ACC112 (cell line): ENCODE results near the gene DNER.

Experiments used
- H2AFZ ChIP-seq: fragments of 200-600 bp; sonication (generic); one replicate; pipeline ENCODE4 v1.6.0; 2017; ENCODE audit warnings: antibody characterized with exemption, low read length; ENCODE audit not compliant: unreplicated experiment
- H3K27ac ChIP-seq: fragments of 200-600 bp; sonication (generic); 2 replicates; pipeline ENCODE4 v1.5.1; 2014; ENCODE audit warnings: low read depth, mild to moderate bottlenecking, antibody characterized with exemption, low read length, moderate library complexity
- H3K27me3 ChIP-seq: fragments of 200-600 bp; sonication (generic); 2 replicates; pipeline ENCODE4 v1.6.1; 2014; ENCODE audit warnings: mild to moderate bottlenecking, antibody characterized with exemption, low read length, moderate library complexity, mixed read lengths; ENCODE audit not compliant: insufficient read depth
- H3K36me3 ChIP-seq: fragments of 200-600 bp; sonication (generic); 2 replicates; pipeline ENCODE4 v1.6.1; 2016; ENCODE audit warnings: mild to moderate bottlenecking, antibody characterized with exemption, low read length, moderate library complexity, mixed read lengths; ENCODE audit not compliant: insufficient read depth
- H3K4me1 ChIP-seq: fragments of 200-600 bp; sonication (generic); one replicate; pipeline ENCODE4 v1.6.1; 2016; ENCODE audit warnings: low read length, mixed read lengths; ENCODE audit not compliant: insufficient read depth, unreplicated experiment, control insufficient read depth
- H3K4me3 ChIP-seq: fragments of 200-600 bp; sonication (generic); 2 replicates; pipeline ENCODE4 v1.5.1; 2014; ENCODE audit warnings: mild to moderate bottlenecking, low read depth, low read length
- H3K79me2 ChIP-seq: fragments of 200-600 bp; sonication (generic); one replicate; pipeline ENCODE4 v1.6.0; 2016; ENCODE audit warnings: low read length; ENCODE audit not compliant: control insufficient read depth, unreplicated experiment, insufficient read depth

The DNER gene

DNA sequence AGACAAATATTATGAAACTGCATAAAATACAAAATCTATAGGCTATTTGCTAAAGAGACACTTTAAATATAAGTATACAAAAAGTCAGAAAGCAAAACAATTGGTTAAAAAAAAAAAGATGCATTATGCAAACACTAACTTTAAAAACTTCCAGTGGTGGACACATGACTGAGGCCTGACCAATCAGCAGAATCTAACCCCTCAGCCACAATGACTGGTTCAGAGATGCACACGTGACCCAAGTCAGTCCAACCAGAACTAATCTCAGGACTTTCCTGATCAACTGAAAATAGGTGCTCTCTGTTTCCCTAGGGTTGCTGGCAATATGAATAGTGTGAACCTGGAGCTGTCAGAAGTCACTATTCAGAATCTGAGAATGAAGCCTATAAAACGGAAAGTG lies 22.7 kb downstream of the DNER start:
- H3K4me1 ChIP-seq, result no peaks in the 10 kb centered on the region
- no peaks in the 10 kb centered on the region for H3K79me2 ChIP-seq
- no peak overlapping the region for H2AFZ ChIP-seq
- H3K4me3 ChIP-seq, result no peak overlapping the region
- no peaks in the 10 kb centered on the region for H3K27me3 ChIP-seq
- H3K27ac ChIP-seq, result no peak overlapping the region
- no peaks in the 10 kb centered on the region for H3K36me3 ChIP-seq

DNA sequence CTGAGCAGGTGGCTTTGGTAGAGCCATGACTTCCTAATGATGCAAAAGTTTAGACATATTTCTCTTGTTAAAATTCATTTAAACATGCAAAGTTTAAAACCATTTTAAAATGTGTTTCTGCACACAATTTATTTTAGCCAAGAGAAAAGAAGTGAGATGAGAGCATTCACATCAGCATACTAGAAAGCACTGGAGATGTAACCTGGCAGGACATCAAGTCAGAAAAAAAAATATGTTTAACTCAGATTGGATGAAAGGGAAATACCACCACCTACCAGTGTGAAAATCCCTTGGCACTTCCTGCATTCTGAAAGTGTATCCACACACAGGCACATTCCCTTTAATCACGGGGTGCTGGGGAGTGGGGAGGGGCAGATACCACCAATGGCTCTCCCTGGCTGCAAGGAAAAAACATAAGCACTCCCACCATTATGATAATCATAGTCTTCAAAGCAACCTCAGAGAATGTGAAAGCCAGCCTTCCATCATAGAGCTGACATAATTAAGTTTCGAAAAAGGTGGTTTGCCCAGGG lies 25.0 kb downstream of the DNER start:
- H3K27me3 ChIP-seq, result peaks cover 2% of the 10 kb centered on the region; the same call in 1 of the 2 replicates
- no peaks in the 10 kb centered on the region for H3K36me3 ChIP-seq
- H3K4me3 ChIP-seq, result no peak overlapping the region
- no peak overlapping the region for H3K27ac ChIP-seq
- H3K4me1 ChIP-seq, result no peaks in the 10 kb centered on the region
- H2AFZ ChIP-seq, result no peak overlapping the region
- no peaks in the 10 kb centered on the region for H3K79me2 ChIP-seq

DNA sequence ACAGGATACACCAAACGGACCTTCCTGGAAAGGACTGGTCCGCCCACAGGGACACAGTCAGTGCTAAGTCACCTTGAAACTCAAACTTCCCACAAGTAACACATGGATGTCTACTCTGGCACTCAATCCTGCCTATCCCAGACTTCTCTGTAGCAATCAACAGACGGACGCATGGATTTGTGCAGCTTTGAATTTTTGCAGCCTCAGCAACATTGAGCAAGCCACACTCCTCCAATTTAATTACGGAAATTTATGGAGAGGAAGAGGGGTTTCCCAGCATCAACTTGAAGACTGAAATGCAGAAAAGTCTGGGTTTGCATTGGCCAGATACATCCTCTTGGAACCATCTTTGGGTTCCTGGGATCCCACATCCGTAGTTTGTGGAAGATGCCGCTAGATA lies 26.2 kb downstream of the DNER start:
- Histone ChIP-seq H3K79me2 (no peaks in the 10 kb centered on the region), H3K36me3 (no peaks in the 10 kb centered on the region), H3K4me1 (no peaks in the 10 kb centered on the region), H3K4me3 (no peak overlapping the region), H3K27ac (no peak overlapping the region), H3K27me3 (peaks cover 3% of the 10 kb centered on the region; the same call in 1 of the 2 replicates), H2AFZ (no peak overlapping the region)

DNA sequence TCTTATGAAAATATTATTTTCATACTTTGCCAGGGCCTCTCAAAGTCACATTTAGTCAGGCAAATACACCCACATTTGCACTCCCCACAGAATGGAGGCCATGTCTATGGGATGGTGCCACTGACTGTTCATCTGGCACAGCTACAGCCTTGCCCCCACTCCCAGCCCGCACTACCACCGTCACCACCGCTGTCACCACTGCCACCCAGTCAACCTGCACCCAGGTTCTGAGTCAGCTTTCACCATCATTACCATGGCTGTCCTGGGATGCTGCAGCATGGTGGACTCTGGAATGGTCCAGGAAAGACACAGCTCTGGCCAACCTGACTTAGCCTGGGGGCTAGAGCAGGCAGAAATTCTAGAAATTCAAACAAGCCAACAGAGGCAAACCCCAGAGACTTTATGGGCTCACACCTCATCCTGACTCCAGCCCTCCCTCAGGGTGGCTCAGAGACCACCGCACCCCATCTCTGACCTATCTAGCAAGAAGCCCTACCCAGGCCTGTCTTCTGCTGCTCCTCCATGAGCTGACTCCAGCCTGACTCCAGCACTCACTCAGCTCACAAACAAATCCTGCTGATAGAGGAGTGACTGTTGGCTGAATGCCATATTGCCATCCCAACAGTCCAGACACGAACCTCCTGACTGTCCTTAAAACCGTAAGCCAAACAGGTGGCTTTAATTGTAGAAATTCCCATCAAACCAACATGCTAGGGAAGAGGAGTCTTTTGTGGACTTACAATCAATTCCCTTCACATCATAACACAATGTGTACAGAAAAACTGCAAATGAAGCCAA lies 28.0 kb downstream of the DNER start:
- Histone ChIP-seq H3K36me3 (no peaks in the 10 kb centered on the region), H3K79me2 (no peaks in the 10 kb centered on the region), H3K4me1 (no peaks in the 10 kb centered on the region), H3K27ac (no peak overlapping the region), H3K4me3 (no peak overlapping the region), H2AFZ (no peak overlapping the region), H3K27me3 (peaks cover 3% of the 10 kb centered on the region; the same call in 1 of the 2 replicates)

DNA sequence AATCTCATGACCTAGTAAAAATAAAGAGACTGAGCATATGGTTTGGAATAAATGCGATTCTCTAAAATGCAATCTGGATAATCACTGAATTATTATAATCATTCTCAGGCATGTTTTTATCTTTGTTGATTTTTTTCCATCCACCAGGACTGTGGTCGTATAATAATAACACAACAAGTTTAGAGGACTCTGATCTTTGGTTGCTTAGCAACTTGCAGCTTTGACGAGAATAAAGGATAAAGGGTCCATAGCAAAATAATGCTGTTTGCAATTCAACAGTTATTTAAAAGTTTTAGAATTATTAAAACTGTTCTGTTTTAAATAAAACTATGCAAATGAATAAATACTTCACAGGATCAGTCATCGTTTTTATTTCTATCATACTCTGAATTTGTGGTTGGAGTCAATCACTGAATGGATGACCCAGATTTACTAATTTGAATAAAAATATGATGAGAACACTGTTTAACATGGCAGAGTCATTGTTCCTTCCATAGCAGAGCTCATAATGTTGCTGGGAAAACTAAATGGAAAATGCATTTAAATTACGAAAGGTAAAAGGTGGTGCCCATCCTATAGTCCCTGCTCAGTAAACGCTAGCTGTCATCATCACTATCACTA lies 29.3 kb downstream of the DNER start:
- no peak overlapping the region for H3K4me3 ChIP-seq
- H3K4me1 ChIP-seq, result no peaks in the 10 kb centered on the region
- peaks cover 3% of the 10 kb centered on the region; the same call in 1 of the 2 replicates for H3K27me3 ChIP-seq
- no peak overlapping the region for H3K27ac ChIP-seq
- no peaks in the 10 kb centered on the region for H3K36me3 ChIP-seq
- no peak overlapping the region for H2AFZ ChIP-seq
- no peaks in the 10 kb centered on the region for H3K79me2 ChIP-seq

DNA sequence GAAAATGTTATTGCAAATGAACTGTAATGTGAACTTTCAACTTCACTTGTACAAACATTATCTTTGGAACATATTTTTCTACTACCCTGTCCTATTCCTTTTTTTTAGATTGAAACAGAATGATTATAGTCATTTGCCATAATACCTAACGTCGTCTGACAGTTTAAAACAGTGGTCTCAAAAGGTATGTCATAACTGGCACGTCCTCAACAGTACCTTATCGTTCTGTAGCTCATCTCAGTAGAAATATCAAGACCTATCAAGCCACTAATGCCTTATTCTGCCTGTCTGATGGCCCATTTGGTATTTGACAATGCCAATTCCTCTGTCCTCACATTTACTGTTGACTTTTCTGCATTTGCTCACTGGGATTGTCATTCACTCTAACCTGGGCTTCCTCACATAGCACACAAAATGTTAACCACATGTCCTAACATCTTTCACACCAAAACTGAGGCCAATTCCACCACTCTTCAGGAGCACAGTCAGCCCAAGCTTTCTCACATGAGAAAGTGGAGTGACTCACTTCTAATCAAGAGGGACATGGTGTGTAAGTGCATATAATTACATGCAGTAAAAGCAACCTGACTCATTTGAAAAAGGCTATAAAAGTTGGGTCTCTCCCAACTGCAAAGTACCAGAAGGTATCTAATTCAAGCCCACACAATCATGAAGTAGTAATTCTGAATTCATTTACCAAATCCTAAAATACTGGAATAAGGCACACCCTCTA lies 34.8 kb downstream of the DNER start:
- H3K36me3 ChIP-seq, result no peaks in the 10 kb centered on the region
- H3K27ac ChIP-seq, result no peak overlapping the region
- no peaks in the 10 kb centered on the region for H3K4me1 ChIP-seq
- no peak overlapping the region for H3K4me3 ChIP-seq
- H2AFZ ChIP-seq, result no peak overlapping the region
- peaks cover 18% of the 10 kb centered on the region; the same call in 1 of the 2 replicates for H3K27me3 ChIP-seq
- H3K79me2 ChIP-seq, result no peaks in the 10 kb centered on the region

DNA sequence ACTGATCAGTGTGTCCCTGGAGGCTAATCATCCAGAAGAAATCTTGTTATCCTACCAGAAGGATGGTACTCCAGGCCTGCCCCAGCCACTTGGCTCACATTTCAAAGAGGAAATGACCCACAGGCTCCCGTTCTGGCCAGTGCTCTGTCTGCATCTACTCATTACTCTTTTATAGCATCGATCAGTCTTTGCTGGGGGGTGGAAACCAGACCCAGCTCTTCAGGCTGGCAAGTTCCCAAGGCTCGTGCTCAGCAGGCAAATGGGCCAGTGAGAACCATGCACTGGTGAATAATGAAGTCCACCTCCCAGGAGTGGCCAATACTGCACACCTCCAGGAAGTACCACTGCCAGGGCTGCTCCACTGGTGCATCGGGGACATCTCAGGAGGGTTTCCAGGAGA lies 38.8 kb downstream of the DNER start:
- Histone ChIP-seq H3K4me3 (no peak overlapping the region), H3K4me1 (no peaks in the 10 kb centered on the region), H3K36me3 (no peaks in the 10 kb centered on the region), H3K79me2 (no peaks in the 10 kb centered on the region), H3K27me3 (peaks cover 46% of the 10 kb centered on the region), H3K27ac (no peak overlapping the region), H2AFZ (no peak overlapping the region)

DNA sequence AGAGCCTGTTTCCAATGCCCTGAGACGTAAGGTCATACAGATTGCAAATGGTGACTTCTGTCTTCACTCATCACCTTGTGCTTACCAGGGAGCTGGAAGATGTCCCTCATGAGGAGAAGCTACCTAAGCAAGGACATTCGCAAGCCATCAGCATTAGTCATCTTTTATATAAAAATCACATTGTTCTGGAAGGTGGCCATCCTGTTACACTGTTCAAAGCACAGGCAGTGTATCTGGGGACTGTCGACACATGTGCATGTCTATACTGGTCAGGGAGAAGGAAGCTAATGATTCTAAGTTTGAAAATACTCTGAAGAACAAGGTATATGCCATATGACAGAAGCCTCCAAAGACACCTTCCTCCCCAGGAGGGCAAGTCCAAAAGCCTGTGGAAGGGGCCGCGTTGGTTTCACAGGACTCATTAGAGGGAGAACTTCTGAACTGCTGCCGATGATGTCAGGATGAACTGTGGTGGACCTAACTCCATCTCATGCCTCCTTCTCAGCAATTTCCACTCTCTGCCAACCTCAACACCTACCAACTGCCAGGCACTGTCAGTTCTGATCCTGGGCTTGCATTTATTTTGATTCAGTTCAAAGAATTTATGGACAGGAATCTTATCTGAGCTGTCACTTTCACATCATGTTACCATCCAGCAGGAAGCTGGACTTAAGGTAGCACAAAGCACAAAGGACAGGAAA lies 39.4 kb downstream of the DNER start:
- H2AFZ ChIP-seq, result no peak overlapping the region

DNA sequence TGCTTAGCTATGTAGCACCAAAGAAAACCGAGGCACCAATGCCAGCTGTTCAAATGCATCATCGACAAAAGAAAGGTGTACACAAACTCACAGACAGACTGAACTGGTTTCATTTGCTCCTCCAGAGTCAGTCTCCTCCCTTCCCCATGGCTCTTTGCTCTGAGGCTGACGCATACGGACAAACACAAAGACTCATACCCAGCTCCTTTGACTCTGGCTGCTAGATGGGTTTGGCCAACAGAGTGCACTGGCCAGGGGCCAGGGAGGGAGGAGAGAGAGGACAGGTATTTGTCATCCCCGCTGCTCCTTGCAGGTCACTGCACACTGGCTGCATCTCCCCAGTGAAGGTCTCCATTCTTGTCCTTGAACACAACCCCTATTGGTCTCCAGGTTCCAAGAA lies 40.7 kb downstream of the DNER start:
- Histone ChIP-seq H3K27me3 (peaks cover 46% of the 10 kb centered on the region), H2AFZ (no peak overlapping the region), H3K79me2 (no peaks in the 10 kb centered on the region), H3K27ac (no peak overlapping the region), H3K4me1 (no peaks in the 10 kb centered on the region), H3K36me3 (no peaks in the 10 kb centered on the region), H3K4me3 (no peak overlapping the region)

More for the DNA sequence above, 39.4 kb downstream of the DNER start:
- peaks cover 46% of the 10 kb centered on the region for H3K27me3 ChIP-seq
- H3K79me2 ChIP-seq, result no peaks in the 10 kb centered on the region
- H3K4me1 ChIP-seq, result no peaks in the 10 kb centered on the region
- no peak overlapping the region for H3K27ac ChIP-seq
- H3K4me3 ChIP-seq, result no peak overlapping the region
- no peaks in the 10 kb centered on the region for H3K36me3 ChIP-seq

DNA sequence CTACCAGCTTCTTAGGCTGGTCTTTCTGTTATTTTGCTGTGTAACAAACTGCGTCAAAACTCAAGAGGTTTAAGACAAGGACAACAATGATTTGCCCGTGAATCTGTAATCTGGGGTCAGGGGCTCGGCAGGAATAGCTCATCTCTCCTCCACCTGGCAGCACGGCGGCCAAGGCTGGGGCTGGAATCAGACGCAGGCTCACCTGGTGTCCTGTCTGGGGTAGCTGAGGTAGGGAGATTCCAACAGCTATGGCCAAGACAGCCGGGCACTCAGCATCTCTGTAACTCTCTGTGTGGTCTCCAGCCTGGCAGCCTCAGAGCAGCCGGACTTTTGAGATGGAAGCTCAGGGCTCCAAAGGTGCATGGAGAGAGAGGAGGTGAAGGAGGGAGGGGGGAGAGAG lies 42.3 kb downstream of the DNER start:
- H3K79me2 ChIP-seq, result no peaks in the 10 kb centered on the region
- no peaks in the 10 kb centered on the region for H3K36me3 ChIP-seq
- H3K4me3 ChIP-seq, result no peak overlapping the region
- peaks cover 38% of the 10 kb centered on the region for H3K27me3 ChIP-seq
- H3K4me1 ChIP-seq, result no peaks in the 10 kb centered on the region
- no peak overlapping the region for H3K27ac ChIP-seq
- H2AFZ ChIP-seq, result no peak overlapping the region
